HepG2 (cell line): Measurements from ENCODE around the gene CSPG5. TPM values are rescaled to one million over a fixed set of nuclear protein-coding genes. Genes with fewer than 3 reads are reported as not detected.
A peak's percentile ranks its signal among the peaks of the same experiment; 100 is the strongest.

ENCODE experiments used
- CAMTA2 ChIP-seq: sonication (generic); formaldehyde crosslinking; IDR thresholded peaks from 2 replicates; pipeline ENCODE4 v1.4.0; 2020; ENCODE audit warnings: mild to moderate bottlenecking, missing genetic modification reagents, borderline replicate concordance
- CCAR2 ChIP-seq: fragments of 200-400 bp; formaldehyde crosslinking; optimal IDR thresholded peaks from 2 replicates; pipeline ENCODE3; 2018; ENCODE audit warnings: low read depth, mild to moderate bottlenecking, low read length, moderate library complexity
- IKZF4 ChIP-seq: sonication (generic); formaldehyde crosslinking; IDR thresholded peaks from 2 replicates; pipeline ENCODE4 v1.5.1; 2020; ENCODE audit warnings: borderline replicate concordance, mild to moderate bottlenecking, low read depth, missing genetic modification reagents; ENCODE audit errors: not compliant biosample characterization
- KAT7 ChIP-seq: IDR thresholded peaks from 2 replicates; pipeline ENCODE4 v1.6.1; 2018; ENCODE audit warnings: borderline replicate concordance, missing compliant biosample characterization
- NPAS2 ChIP-seq: sonication (generic); formaldehyde crosslinking; IDR thresholded peaks from 2 replicates; pipeline ENCODE4 v1.8.0; 2022; ENCODE audit warnings: mild to moderate bottlenecking, missing genetic modification reagents, borderline replicate concordance
- PHF5A ChIP-seq: IDR thresholded peaks from one replicate; pipeline ENCODE4 v1.6.1; 2018; ENCODE audit warnings: low read depth, missing genetic modification reagents; ENCODE audit not compliant: unreplicated experiment
- REPIN1 ChIP-seq: sonication (generic); formaldehyde crosslinking; IDR thresholded peaks from 2 replicates; pipeline ENCODE4 v1.8.0; 2022; ENCODE audit warnings: missing genetic modification reagents, low read depth, mild to moderate bottlenecking, borderline replicate concordance
- SALL1 ChIP-seq: sonication (generic); formaldehyde crosslinking; IDR thresholded peaks from 2 replicates; pipeline ENCODE4 v1.8.0; 2022; ENCODE audit warnings: mild to moderate bottlenecking, missing genetic modification reagents
- SNAPC2 ChIP-seq: sonication (generic); formaldehyde crosslinking; IDR thresholded peaks from 2 replicates; pipeline ENCODE4 v1.8.1; 2022; ENCODE audit warnings: mild to moderate bottlenecking, missing genetic modification reagents
- SPEN ChIP-seq: sonication (generic); formaldehyde crosslinking; IDR thresholded peaks from 2 replicates; pipeline ENCODE4 v1.5.1; 2020; ENCODE audit warnings: low read depth, mild to moderate bottlenecking, missing genetic modification reagents
- ZBTB42 ChIP-seq: sonication (generic); formaldehyde crosslinking; IDR thresholded peaks from 2 replicates; pipeline ENCODE4 v1.5.0; 2020; ENCODE audit warnings: mild to moderate bottlenecking, missing genetic modification reagents
- ZFP41 ChIP-seq: sonication (generic); formaldehyde crosslinking; IDR thresholded peaks from 2 replicates; pipeline ENCODE4 v1.4.0; 2020; ENCODE audit warnings: mild to moderate bottlenecking, missing genetic modification reagents, borderline replicate concordance
- ZNF256 ChIP-seq: sonication (generic); formaldehyde crosslinking; conservative IDR thresholded peaks from 2 replicates; pipeline ENCODE4 v1.4.0; 2020; ENCODE audit warnings: missing genetic modification reagents
- ZNF337 ChIP-seq: sonication (generic); formaldehyde crosslinking; IDR thresholded peaks from 2 replicates; pipeline ENCODE4 v1.5.1; 2020; ENCODE audit warnings: missing genetic modification reagents, low read depth, mild to moderate bottlenecking, borderline replicate concordance
- ZNF430 ChIP-seq: sonication (generic); formaldehyde crosslinking; IDR thresholded peaks from 2 replicates; pipeline ENCODE4 v1.9.0; 2021; ENCODE audit warnings: mild to moderate bottlenecking, missing genetic modification reagents
- ZNF552 ChIP-seq: sonication (generic); formaldehyde crosslinking; IDR thresholded peaks from 2 replicates; pipeline ENCODE4 v1.9.0; 2022; ENCODE audit warnings: missing genetic modification reagents, mild to moderate bottlenecking, borderline replicate concordance
- ZNF720 ChIP-seq: sonication (generic); formaldehyde crosslinking; IDR thresholded peaks from 2 replicates; pipeline ENCODE4 v1.4.0; 2020; ENCODE audit warnings: missing genetic modification reagents
- ZNF891 ChIP-seq: sonication (generic); formaldehyde crosslinking; IDR thresholded peaks from 2 replicates; pipeline ENCODE4 v1.5.0; 2020; ENCODE audit warnings: mild to moderate bottlenecking, missing genetic modification reagents
- ZSCAN22 ChIP-seq: sonication (generic); formaldehyde crosslinking; IDR thresholded peaks from 2 replicates; pipeline ENCODE4 v1.4.0; 2020; ENCODE audit warnings: mild to moderate bottlenecking, missing genetic modification reagents
- polyA plus RNA-seq, 8 experiments: library from polyadenylated mRNA; depleted of rRNA in 3 of 8; stranded (reverse) in 7 of 8; unstranded in 1 of 8; fragments of >200 nt; fragmentation: Illumina TruSeq in 4 of 8; extraction: Trizol in 4 of 8; gene quantifications; 2 replicates each; pipeline versions ENCODE4 v1.2.1 to v1.2.3, GENCODE V29; 2011 to 2016; ENCODE audit warnings: low read depth in 4 of 8, missing spikeins in 1 of 8, mixed read lengths in 1 of 8; ENCODE audit not compliant: insufficient read depth in 1 of 8
- total RNA-seq, 5 experiments: library from RNA; depleted of rRNA; stranded (reverse); fragments of >200 nt; fragmentation: Illumina TruSeq; extraction: Trizol; gene quantifications; 2 replicates each; pipeline ENCODE4 v1.2.3, GENCODE V29; 2016; ENCODE audit warnings: low read depth in 1 of 5
- TF ChIP-seq, protein P1 (sequence below): sonication (generic); formaldehyde crosslinking; IDR thresholded peaks from 2 replicates; pipeline ENCODE4 v1.5.1; 2020; ENCODE audit warnings: mild to moderate bottlenecking, missing genetic modification reagents, borderline replicate concordance
- TF ChIP-seq, protein P2 (sequence below): IDR thresholded peaks from 2 replicates; pipeline ENCODE4 v1.6.1; 2016

CSPG5 gene
- total and polyA plus RNA-seq, 2 of the 13 experiments (the other 11 are each of a cell fraction or from before 2014, with no cell fraction given): 0.07 to 0.15 TPM

GRCh38 chr3:47513125-47513929 is 65.3 kb downstream of the CSPG5 start, which contains the start of gene ELP6 (continued):
- TF ChIP-seq NPAS2 (CRISPR knock-in tag) (no peak), CAMTA2 (CRISPR knock-in tag) (peak; percentile 65; the same call in 1 of the 2 replicates), IKZF4 (peak; percentile 29), ZBTB42 (peak; percentile 85; the same call in 1 of the 2 replicates), REPIN1 (CRISPR knock-in tag) (0 out of 2 replicates have a peak, but pooled peaks have one; percentile 17), PHF5A (CRISPR knock-in tag) (peak; percentile 66), CCAR2 (no peak), ZNF337 (no peak), ZNF891 (CRISPR knock-in tag) (no peak), ZFP41 (CRISPR knock-in tag) (no peak), SALL1 (CRISPR knock-in tag) (peak; percentile 59), SNAPC2 (no peak), SPEN (CRISPR knock-in tag) (peak; percentile 83), ZSCAN22 (CRISPR knock-in tag) (no peak), ZNF430 (CRISPR knock-in tag) (0 out of 2 replicates have a peak, but pooled peaks have one; percentile 41), KAT7 (CRISPR knock-in tag) (peak; percentile 80; the same call in 1 of the 2 replicates), ZNF720 (CRISPR knock-in tag) (no peak), ZNF256 (peak; percentile 64; the same call in 1 of the 2 replicates), ZNF552 (CRISPR knock-in tag) (no peak)
- TF ChIP-seq, protein P1, sequence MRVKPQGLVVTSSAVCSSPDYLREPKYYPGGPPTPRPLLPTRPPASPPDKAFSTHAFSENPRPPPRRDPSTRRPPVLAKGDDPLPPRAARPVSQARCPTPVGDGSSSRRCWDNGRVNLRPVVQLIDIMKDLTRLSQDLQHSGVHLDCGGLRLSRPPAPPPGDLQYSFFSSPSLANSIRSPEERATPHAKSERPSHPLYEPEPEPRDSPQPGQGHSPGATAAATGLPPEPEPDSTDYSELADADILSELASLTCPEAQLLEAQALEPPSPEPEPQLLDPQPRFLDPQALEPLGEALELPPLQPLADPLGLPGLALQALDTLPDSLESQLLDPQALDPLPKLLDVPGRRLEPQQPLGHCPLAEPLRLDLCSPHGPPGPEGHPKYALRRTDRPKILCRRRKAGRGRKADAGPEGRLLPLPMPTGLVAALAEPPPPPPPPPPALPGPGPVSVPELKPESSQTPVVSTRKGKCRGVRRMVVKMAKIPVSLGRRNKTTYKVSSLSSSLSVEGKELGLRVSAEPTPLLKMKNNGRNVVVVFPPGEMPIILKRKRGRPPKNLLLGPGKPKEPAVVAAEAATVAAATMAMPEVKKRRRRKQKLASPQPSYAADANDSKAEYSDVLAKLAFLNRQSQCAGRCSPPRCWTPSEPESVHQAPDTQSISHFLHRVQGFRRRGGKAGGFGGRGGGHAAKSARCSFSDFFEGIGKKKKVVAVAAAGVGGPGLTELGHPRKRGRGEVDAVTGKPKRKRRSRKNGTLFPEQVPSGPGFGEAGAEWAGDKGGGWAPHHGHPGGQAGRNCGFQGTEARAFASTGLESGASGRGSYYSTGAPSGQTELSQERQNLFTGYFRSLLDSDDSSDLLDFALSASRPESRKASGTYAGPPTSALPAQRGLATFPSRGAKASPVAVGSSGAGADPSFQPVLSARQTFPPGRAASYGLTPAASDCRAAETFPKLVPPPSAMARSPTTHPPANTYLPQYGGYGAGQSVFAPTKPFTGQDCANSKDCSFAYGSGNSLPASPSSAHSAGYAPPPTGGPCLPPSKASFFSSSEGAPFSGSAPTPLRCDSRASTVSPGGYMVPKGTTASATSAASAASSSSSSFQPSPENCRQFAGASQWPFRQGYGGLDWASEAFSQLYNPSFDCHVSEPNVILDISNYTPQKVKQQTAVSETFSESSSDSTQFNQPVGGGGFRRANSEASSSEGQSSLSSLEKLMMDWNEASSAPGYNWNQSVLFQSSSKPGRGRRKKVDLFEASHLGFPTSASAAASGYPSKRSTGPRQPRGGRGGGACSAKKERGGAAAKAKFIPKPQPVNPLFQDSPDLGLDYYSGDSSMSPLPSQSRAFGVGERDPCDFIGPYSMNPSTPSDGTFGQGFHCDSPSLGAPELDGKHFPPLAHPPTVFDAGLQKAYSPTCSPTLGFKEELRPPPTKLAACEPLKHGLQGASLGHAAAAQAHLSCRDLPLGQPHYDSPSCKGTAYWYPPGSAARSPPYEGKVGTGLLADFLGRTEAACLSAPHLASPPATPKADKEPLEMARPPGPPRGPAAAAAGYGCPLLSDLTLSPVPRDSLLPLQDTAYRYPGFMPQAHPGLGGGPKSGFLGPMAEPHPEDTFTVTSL (CRISPR knock-in tag): no peak
- TF ChIP-seq, protein P2, sequence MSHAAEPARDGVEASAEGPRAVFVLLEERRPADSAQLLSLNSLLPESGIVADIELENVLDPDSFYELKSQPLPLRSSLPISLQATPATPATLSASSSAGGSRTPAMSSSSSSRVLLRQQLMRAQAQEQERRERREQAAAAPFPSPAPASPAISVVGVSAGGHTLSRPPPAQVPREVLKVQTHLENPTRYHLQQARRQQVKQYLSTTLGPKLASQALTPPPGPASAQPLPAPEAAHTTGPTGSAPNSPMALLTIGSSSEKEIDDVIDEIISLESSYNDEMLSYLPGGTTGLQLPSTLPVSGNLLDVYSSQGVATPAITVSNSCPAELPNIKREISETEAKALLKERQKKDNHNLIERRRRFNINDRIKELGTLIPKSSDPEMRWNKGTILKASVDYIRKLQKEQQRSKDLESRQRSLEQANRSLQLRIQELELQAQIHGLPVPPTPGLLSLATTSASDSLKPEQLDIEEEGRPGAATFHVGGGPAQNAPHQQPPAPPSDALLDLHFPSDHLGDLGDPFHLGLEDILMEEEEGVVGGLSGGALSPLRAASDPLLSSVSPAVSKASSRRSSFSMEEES (CRISPR knock-in tag): no peak
